GM12865 (cell line): ENCODE data around the gene SDHC.

Source experiments
- DNase-seq: peaks from one replicate; pipeline ENCODE4 v3.0.0; 2010; ENCODE audit warnings: low read depth
- H3K4me3 ChIP-seq: 2 replicates; pipeline ENCODE4 v1.5.1; 2011; ENCODE audit warnings: mild to moderate bottlenecking, low read depth, low read length, control low read depth
- TF ChIP-seq, protein P1 (sequence below): IDR thresholded peaks from 2 replicates; pipeline ENCODE4 v1.5.1; 2011; ENCODE audit warnings: low read length, control low read depth, low read depth, inconsistent platforms; ENCODE audit not compliant: insufficient read depth; ENCODE audit errors: missing control alignments

The SDHC gene

DNA sequence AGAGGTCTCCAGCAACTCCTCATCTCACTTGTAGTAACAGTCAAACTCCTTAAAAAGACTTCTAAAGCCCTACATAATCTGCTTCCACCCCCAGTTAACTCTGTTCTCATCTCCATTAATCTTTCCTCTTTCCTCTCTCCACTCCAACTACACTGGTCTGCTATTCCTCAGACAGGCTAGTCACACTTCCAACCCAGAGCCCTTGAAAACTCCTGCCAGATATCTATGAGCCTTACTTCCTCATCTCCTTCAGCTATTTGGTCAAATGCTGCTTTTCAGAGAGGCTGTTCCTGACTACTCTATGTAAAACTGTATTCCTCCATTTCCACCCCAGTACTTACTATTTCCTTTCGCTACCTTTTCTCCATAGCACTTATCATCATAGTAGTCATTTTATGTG, 31.2 kb upstream of the SDHC start:
- DNase-seq = no peak
- TF ChIP-seq, protein P1, sequence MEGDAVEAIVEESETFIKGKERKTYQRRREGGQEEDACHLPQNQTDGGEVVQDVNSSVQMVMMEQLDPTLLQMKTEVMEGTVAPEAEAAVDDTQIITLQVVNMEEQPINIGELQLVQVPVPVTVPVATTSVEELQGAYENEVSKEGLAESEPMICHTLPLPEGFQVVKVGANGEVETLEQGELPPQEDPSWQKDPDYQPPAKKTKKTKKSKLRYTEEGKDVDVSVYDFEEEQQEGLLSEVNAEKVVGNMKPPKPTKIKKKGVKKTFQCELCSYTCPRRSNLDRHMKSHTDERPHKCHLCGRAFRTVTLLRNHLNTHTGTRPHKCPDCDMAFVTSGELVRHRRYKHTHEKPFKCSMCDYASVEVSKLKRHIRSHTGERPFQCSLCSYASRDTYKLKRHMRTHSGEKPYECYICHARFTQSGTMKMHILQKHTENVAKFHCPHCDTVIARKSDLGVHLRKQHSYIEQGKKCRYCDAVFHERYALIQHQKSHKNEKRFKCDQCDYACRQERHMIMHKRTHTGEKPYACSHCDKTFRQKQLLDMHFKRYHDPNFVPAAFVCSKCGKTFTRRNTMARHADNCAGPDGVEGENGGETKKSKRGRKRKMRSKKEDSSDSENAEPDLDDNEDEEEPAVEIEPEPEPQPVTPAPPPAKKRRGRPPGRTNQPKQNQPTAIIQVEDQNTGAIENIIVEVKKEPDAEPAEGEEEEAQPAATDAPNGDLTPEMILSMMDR = no peak
- no peak overlapping the region for H3K4me3 ChIP-seq

GRCh38 chr1:161285113-161285512, 29.1 kb upstream of the SDHC start:
- TF ChIP-seq, protein P1 = no peak
- no peak for DNase-seq
- no peak overlapping the region for H3K4me3 ChIP-seq

- no peak overlapping the region for H3K4me3 ChIP-seq
- TF ChIP-seq, protein P1 = no peak
- no peak for DNase-seq
These were observed 28.7 kb upstream of the SDHC start for GRCh38 chr1:161285521-161285920.

- H3K4me3 ChIP-seq = no peak overlapping the region
- no peak for DNase-seq
- TF ChIP-seq, protein P1 = no peak
These were observed 26.6 kb upstream of the SDHC start for GRCh38 chr1:161287482-161288054.

DNA sequence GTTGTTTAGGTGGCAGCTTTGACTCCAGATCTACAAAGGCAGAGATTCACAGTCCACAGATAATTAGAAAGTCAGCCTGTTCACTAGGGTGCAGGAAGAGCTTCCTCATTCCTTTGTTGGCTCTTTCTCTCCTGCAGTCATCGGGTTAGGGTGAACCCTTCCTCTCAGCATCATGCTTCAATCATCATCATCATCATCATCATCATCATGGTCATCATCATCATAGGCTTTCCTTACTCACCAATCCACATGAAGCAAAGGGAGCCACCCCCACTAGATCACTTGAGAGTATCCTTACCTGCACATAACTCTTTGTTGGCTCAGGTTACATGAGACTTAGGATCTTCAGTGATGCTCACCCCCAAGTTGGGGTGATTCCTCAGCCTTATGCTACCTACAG, 23.4 kb upstream of the SDHC start:
- no peak for DNase-seq
- TF ChIP-seq, protein P1 = no peak
- H3K4me3 ChIP-seq = no peak overlapping the region

- no peak for DNase-seq
- TF ChIP-seq, protein P1 = no peak
These were observed 16.8 kb upstream of the SDHC start for GRCh38 chr1:161297415-161297814.

GRCh38 chr1:161298116-161298515, 16.1 kb upstream of the SDHC start:
- TF ChIP-seq, protein P1 = no peak
- DNase-seq = peak; percentile 45

More at GRCh38 chr1:161297415-161297814, 16.8 kb upstream of the SDHC start:
- H3K4me3 ChIP-seq = no peak overlapping the region

More at GRCh38 chr1:161298116-161298515, 16.1 kb upstream of the SDHC start:
- H3K4me3 ChIP-seq = no peak overlapping the region
